Islet of Langerhans (tissue), 1 donor: ENCODE results near the gene PIEZO2.

Experiments
- FAIRE-seq: peaks from one replicate; lab custom pipeline; 2011; peaks lifted over from hg19 to GRCh38; lab: Jason Lieb, UNC

Gene PIEZO2

GRCh38 chr18:10841203-10841602, 308.2 kb downstream of the PIEZO2 start:
- no peak for FAIRE-seq

- FAIRE-seq = no peak
These were observed 308.6 kb downstream of the PIEZO2 start for GRCh38 chr18:10840743-10841142.

DNA sequence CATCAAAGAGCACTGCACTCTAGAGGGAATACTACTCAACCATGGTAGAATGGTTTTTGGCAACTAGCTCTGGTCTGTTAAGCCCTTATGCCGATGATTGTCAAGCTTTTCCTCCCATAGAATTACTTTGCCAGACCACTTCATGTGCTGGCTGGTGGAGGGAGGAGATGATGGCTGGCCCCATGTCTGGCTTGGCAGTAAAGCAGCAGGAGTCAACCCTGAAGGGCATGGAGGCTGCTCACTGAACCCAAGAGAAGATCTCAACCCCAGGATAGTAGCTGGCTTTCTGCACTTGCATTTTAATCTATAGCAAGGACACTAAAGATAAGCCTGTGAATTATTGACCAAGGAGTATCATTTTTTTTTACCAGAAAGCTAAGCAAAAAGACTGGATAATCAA, 309.9 kb downstream of the PIEZO2 start:
- FAIRE-seq = no peak

- no peak for FAIRE-seq
These were observed 310.8 kb downstream of the PIEZO2 start for GRCh38 chr18:10838553-10838952.

- no peak for FAIRE-seq
These were observed 315.1 kb downstream of the PIEZO2 start for GRCh38 chr18:10834128-10834815.

DNA sequence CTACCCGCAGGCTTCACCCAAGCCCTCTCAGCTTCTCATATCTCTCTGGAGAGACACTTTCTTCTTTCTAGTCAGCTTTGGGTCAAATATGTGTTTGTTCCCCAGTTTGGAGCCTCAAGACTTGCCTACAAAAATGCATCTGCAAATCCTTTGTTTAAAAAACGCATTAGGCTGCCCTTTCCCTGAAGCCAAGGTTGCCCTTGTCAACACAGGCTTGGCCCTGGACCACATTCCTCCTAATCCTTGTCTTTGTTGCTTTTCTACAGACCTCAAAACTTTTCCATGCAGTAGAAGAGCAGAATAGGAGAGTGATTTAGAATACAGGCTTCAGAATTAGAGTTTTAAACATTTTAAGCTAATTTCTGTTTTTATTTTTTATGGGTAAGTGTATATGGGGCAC, 315.7 kb downstream of the PIEZO2 start:
- no peak for FAIRE-seq

DNA sequence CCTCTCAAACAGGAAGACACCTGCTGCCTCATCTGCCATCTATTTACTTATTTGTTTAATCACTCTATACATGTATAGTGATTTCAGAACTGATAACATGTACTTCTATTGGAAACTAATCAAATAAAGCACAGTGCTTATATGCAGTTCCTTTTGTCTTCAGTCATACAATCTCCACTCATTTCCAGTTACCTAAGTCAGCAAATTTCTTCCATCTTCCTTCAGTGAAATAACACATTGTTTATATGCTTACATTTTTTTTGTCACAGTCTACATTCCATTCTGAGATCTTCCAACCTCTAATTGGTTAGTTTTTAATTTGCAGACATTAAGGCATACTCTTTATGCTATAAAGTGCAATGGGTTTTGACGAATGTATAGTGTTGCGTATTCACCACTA, 323.0 kb downstream of the PIEZO2 start:
- FAIRE-seq = no peak

DNA sequence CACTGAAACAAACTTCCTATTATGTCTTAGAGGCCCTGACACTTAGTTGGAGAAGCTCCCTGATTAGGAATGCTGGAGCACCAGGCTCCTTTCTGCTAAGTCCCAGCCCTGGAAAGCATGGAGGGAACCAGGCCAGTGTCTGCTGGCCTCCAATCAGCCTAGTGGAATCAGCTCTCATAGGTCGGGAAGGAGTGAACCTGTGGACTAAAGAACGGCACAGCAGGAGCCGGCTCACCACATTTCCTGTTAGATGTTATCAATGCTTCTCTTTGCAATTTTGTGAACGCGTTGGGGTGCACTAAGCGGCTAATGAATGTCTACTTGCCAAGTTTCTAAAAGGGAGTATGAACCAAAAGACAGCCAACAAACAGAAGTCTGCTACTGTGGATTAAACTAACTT, 326.9 kb downstream of the PIEZO2 start:
- FAIRE-seq = no peak

- no peak for FAIRE-seq
These were observed 328.7 kb downstream of the PIEZO2 start for GRCh38 chr18:10820681-10821080.

DNA sequence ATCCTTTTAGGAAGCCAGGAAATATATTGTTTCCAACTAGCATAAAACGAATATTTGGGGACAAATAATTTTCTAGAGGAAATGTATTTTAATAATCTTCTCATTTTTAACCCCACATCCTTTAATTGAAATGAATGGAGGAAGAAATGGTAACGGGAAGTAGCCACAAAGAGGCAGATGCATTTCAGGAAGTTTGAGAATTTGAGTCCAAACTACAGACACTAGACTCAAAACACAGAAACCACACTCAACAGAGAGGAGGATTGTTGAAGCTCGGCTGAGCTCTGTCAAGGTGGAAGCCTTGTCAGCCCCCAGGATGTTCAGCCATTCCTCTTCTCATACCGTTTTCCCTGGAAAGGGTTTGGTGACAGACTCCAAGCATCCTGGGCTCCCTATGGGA, 335.0 kb downstream of the PIEZO2 start:
- FAIRE-seq = no peak

DNA sequence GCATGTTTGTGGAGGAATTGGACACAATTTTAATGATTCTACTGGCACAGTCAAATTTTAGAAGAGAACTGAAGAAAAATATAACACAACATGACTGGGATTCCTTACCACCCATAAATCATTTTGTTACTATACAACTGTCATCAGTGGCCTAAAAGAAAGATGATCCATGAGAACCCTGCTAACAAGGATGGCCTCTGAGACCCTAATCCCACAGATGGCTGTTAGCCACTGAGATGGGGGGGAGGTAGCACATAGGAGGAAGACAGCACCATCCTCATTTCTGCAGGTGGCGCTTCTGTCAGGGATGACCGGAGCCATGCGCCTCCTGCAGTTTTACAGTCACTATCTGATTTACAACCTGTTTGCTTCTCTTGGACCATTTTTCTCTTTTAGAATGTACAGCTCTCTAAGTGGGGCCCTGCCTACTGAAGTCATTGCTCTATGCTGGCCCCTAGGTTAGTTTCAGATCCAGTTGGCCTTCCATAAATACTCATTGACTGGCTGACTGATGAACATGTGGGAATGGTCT, 343.7 kb downstream of the PIEZO2 start:
- FAIRE-seq = no peak

DNA sequence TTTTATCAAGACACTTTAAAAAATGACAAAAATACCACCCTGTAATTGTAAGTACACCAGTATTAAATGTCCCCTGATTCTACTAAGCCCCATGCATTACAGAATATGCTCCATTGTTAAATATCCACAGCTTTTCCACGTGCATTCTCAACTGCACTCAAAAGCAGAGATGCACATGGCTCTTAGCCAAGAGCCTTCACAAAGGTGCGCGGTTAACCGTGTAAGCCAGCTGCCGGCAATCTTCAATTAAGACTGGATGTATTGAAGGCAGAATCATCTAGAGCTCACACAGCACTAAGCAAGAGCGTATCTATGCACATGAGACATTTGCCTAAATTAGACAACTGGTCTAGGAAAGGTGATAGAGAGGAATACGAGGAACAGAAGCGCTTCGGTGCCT, 345.2 kb downstream of the PIEZO2 start:
- no peak for FAIRE-seq

GRCh38 chr18:10798727-10799550, 350.4 kb downstream of the PIEZO2 start:
- no peak for FAIRE-seq

DNA sequence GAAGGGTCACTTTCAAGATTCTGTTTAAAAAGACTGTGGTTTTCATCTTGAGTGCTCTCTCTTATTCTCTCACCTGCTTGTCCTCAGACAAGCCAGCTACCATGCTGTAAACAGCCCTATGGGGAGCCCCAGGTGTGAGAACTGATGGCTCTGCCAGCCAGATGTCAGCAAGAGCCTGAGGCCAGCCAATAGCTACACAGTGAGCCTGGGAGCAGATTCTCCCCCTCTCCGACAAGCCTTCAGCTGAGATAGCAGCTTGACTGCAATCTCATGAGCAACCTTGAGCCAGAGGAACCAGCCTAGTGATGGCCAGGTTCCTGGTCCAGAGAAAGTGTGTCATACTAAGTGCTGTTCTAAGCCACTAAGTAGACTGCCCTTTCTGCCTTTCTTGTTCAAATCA, 351.5 kb downstream of the PIEZO2 start:
- no peak for FAIRE-seq

- no peak for FAIRE-seq
These were observed 354.6 kb downstream of the PIEZO2 start for GRCh38 chr18:10794771-10795170.

GRCh38 chr18:10793730-10794370, 355.5 kb downstream of the PIEZO2 start:
- FAIRE-seq = no peak

DNA sequence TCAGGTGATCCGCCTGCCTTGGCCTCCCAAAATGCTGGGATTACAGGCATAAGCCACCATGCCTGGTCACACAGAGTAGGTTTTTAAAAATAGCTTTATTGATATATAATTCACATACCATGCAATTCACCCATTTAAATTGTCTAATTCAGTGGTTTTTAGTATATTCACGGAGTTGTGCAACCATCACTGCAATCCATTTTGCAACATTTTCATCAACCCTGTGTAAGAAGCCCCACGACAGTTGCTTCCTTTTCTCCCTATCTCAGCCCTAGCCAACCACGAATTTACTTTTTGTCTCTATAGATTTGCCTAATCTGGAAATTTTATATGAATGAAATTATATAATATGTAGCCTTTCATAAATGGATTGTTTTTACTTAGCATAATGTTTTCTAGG, 357.2 kb downstream of the PIEZO2 start:
- no peak for FAIRE-seq

DNA sequence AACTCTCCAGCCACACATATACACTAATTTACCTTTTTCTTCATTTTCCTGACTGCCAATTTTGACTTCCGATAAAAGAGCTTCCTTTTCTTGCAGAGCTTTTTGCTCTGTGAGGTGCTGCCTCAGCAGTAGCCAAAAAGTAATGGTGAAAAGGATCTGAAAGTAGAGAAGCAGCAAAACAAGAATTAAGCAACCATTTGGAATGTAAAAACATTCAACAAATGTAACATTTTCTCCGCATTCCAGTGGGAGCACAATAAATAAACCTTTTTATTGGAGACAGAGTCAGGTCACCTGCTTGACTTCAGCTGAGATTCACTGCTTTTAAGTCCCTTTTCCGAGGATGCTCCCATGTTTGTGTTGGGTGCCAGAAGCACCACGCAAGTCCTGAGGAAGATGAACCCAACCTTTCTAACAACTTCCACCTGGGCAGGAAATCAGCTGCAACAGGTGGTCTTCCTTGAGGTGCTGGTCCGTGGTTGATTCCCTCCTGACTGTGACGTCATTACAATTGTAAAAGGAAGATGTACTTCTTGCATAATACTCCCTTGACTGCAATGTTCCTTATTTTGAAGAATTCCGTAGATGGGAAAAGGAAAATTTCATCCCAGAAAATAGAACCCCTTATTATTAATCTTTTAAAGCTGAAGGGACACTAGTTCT, 358.1 kb downstream of the PIEZO2 start:
- FAIRE-seq = no peak

DNA sequence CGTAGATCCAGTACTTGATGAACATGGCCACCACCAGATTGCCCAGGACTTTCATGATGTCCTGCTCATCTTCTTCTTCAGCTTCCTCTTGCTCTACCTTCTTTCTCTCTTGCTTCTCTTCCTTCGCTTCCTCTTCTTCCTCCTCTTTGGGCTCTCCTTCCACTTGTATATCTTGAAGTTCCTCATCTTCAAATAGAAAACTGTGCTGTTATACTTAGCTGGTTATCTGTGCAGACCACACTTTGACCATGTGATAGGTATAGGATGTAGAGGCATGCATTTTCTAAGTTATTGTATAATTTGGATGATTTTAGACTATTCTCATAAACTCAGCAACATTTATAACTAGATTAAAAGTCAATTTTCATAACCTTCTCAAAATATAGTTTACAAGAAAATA, 360.2 kb downstream of the PIEZO2 start:
- FAIRE-seq = no peak

GRCh38 chr18:10787293-10787901, 362.0 kb downstream of the PIEZO2 start:
- FAIRE-seq = no peak

- no peak for FAIRE-seq
These were observed 363.6 kb downstream of the PIEZO2 start for GRCh38 chr18:10785798-10786197.

- no peak for FAIRE-seq
These were observed 364.7 kb downstream of the PIEZO2 start for GRCh38 chr18:10784596-10785202.
